HG02798 (cell line): ENCODE results near the gene KIAA1958.
"Not testable (repeated sequence)": the region's sequence is repeated elsewhere in the genome, so short reads cannot be mapped to it uniquely, and the experiment has no call there.

Source experiments
- ATAC-seq: cut with Tn5 transposase; IDR thresholded peaks from one replicate; pipeline ENCODE4 v1.9.1; 2021; ENCODE audit warnings: mild to moderate bottlenecking; ENCODE audit not compliant: unreplicated experiment, poor library complexity

The KIAA1958 gene

DNA sequence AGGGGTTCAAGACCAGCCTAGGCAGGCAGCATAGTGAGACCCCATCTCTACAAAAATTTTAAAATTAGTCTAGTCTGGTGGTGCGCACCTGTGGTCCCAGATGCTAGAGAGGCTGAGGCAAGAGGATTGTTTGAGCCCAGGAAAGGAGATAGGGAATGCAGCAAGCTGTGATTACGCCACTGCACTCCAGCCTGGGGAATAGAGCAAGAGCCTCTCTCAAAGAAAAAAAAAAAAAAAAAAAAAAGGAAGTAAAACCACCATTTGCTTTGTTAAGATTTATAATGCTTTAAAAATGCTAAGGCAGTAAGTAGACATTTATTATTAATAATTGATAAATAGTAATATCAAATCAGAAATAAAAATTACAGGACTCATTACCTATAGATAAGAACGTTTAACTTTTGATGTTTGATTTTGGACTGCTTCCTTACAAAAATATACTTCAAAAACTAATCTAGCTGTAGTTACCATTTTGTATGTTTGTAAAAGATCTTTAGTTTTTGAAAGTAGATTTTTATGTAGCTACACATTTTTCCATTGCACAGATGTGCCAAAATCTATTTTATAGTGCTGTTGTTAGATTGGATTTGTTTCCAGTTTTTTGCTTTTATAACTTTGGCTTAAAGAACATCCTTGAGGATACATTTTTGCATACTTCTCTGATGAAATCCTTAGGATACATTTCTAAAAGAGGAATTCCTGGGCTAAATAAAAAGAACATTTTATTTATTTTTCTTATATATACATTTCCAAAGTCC, 144.9 kb downstream of the KIAA1958 start:
- ATAC-seq, result no peak

DNA sequence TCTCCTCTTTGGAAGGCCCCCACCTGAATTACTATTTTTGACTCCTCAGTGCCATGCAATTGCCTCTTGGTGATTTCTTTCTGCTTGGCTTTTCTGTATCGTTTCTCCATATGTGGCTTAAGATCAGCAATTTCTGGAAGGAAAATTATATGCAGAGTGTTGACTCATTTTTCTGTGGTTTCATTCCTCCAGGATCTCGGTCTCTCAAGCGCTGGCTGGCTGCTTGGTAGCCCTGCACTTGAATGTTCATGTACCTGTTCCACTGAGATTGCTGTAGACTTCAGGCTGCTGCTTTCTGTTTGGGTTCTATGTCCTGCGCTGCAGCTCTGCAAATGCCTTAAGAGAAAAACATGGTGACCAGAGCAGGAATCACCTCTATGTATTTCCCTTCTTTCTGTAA, 153.7 kb downstream of the KIAA1958 start:
- ATAC-seq, result no peak

DNA sequence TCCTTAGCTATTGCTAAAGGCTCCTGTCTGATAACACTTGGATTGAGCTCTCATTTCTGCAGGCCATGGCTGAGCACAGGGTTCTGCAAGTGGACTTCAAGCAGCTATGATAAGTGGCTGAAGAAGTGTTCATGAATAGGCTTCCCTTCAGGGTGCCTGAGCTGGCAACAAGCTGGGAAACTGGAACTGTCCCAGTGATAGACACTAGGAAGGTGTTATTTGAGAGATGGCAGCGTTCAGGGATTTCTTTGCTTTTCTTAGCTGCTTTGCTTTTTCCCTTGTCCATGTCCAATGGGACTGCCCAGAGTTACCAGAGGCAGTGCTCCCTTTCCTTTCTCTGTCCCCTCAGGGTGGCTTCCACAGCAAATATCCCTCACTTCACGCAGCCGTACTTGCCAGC, 155.5 kb downstream of the KIAA1958 start:
- no peak for ATAC-seq

DNA sequence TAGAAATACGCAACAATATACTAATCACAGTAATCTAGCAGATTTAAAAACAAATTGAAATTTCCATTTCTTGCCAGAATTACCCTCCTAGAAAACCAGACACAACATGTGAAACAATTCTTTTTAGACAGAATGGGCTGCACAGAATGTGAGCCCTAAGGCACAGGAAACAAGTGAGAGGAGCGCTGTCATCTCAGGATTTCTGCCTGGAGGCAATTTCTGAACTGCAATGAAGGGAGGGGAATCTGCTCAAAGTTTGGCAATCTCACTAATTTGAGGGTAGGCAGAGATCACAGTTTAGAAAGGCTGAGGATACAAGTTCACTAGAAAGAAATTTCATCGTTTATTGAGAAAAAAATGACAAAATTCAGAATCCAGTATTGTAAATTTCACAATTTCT, 161.0 kb downstream of the KIAA1958 start:
- ATAC-seq, result no peak

DNA sequence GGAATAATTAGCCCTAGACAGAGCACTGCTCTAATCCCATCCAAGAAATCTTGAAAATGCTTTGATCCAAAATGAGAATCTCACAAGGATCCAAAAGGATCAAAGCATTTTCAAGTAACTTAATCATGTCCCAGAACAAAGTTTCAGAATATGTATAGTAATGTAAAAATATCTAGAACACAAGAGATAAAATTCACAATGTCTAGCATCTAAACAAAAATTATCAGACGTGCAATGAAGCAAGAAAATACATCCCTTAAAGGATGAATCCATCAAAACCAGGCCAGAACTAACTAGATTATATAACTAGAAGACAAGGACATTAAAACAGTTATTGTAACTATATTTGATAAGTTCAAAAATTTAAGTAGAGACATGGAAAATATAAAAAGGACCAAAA, 162.0 kb downstream of the KIAA1958 start:
- ATAC-seq, result no peak

DNA sequence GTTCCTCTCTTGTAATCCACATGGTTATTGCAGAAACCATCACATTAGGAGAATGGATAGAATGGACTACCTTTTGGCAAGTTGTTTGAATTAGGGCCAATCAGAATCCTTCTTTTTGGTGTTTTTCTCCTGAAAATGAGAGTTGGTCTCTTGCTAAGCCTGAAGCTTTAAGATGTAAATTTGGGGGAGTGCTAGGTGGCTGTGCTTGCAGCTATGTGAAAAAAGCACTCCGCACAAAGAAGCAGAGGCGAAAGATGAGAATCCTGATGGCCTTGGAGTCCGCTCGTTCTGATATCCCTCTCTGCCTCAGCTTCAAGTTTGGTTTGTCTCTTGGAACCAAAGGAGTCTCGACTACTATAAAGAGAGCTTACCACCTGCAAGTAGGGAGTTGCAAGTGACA, 167.7 kb downstream of the KIAA1958 start:
- no peak for ATAC-seq

DNA sequence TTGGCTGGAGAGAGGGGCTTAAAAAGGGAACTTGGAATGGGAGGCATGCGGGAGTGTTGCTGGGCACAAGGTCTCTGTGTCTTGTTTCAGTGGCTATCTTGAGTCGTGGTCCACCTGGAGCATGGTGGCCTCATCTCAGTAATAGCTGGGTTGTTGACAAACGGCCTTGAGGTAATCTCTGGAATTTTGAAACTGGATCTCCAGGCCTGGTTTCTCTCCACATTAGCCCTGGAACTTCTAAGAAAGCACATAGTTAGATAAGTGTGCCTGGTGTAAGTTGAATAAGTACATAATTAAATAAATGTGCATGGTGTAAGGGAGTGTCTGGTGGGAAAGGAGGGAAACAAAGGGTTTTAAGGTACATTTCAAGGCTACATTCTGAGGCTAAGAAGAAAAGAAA, 169.0 kb downstream of the KIAA1958 start:
- ATAC-seq, result no peak

DNA sequence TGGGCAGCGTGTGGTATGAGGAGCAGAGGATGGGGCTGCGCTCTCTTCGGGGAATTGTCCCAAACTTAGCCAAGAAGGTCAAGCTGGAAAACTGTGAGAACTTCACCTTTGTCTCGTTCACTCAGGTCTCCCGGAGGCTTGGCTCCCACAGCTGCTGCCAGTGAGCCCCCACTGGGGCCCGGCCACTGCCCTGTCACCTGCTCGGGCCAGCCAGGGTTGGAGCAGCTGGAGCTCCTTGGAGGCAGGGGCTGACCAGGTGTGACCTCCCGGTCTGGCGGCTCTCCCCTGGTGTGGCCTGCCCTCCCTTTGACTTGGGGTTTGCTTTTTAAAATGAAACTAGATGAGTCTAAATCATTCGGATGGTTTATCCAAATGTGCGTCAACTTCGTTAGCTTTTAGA, 173.3 kb downstream of the KIAA1958 start:
- no peak for ATAC-seq

DNA sequence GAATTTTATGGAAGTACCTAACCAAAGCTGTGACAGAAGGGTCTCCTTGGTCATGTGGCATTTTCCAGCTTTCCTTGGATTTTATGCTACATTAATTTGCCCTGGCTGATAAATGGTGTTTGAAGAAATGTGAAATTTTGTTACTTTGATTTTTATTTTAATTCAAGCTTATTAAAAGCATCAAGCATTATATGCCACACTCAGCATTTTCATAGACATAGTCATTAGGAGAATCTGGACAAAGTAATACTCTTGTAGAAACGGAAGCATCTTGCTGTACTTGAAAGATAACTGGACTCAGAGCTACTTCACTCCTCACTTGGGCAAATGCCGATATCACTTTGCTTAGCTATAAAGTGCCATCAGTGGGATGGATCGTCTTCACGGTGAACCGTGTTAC, 177.1 kb downstream of the KIAA1958 start:
- no peak for ATAC-seq

DNA sequence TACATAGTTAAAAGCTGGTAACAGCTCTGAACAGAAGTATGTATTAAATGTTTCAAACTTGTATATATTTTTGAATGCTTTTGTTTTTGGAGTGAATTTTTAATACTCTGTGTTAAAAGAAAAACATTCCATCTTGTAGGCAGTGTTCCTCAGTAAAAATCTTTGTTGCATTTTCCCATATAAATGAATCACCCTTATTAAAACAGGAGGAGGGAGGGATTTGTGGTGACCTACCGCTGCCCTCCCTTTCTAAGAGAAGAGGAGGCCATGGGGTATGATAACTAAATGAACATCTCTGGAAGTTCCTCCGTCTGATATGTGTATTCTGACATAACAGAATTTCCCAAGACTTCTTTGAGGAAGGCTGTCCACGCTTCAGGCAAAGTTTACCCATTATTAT, 177.9 kb downstream of the KIAA1958 start:
- ATAC-seq, result no peak

DNA sequence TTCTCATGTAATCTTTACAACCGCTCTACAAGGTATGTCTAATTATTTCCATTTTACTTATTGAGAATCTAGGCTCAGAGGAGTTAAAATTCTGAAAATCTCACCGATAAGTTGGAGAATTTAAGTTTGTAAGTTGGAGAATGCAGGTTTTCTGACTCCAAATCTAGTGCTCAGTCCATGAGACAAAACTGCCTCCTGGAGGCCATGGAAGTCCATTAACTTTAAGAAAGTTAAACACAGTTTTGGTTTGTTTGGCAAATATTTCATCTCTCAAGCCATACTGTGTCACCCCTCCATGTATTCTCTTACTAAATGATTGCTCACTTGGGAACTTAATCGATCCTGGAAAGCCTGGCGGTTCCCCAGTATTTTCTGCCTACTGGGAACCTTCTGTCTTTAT, 178.7 kb downstream of the KIAA1958 start:
- no peak for ATAC-seq

DNA sequence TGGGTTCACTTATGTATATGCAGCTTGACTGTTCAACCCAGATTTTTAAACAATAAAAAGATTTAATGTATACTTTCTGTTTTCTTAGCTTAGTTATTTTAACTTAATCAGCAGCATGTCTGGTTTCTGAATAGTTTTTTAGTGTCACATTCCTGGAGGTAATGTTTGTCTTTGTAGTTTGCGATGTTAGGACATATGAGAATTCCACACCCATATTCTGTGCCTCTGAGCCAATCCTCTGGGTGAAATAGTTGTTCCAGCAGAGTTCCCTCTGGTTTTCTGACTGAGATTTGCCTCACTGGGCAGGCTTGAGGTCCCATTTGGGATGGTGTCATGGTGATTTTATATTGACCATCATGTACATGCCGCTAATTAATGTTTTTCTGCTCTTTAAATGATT, 182.7 kb downstream of the KIAA1958 start:
- no peak for ATAC-seq

DNA sequence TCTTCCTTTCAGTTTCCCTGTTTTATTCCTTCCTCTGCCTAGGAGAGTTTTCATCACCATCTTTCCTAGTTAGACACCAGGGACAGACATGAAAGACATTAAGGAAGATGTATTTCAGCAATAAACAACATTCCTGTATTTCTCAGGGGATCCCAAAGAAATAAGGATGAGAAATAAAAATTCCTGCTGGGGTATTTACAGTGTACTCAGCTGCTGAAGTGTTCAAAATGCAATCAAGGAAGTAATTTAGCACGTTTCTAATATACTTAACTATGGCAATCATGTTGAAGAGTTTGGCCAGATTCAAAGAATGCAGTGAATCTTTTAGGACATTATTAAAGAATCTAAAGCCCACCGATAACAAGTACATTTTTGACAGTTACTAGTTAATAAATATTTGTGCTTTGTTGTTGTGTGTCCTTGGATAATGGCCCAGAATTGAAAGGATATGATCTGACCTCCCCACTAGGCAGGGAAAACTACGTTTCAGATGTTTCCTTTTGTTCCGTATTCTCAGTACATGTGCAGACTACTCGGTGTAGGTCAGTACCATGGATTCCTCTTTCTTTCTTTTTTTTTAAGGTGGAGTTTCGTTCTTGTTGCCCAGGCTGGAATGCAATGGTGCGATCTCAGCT, 184.5 kb downstream of the KIAA1958 start:
- no peak for ATAC-seq

DNA sequence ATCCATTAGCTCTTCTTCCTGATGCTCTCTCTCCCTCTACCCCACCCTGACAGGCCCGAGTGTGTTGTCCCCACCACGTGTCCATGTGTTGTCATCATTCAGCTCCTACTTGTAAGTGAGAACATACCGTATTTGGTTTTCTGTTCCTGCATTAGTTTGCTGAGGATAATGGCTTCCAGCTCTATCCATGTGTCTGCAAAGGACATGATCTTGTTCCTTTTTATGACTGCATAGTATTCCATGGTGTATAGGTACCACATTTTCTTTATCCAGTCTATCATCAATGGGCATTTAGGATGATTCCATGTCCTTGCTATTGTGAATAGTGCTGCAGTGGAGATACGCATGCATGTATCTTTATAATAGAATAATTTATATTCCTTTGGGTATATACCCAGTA, 186.6 kb downstream of the KIAA1958 start:
- ATAC-seq, result not testable (repeated sequence)

DNA sequence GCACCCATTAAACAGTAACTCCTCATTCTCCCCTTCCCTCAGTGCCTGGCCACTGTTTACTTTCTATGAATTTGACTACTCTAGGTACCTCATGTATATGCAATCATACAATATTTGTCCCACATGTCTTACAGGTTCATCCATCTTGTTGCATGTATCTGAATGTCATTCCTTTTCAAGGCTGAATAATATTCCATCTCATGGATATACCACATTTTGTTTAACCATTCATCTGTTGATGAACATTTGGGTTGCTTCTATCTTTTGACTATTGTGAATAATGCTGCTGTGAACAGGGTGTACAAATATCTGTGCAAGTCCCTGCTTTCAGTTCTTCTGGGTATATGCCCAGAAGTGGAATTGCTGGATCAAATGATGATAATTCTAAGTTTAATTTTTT, 190.4 kb downstream of the KIAA1958 start:
- no peak for ATAC-seq

DNA sequence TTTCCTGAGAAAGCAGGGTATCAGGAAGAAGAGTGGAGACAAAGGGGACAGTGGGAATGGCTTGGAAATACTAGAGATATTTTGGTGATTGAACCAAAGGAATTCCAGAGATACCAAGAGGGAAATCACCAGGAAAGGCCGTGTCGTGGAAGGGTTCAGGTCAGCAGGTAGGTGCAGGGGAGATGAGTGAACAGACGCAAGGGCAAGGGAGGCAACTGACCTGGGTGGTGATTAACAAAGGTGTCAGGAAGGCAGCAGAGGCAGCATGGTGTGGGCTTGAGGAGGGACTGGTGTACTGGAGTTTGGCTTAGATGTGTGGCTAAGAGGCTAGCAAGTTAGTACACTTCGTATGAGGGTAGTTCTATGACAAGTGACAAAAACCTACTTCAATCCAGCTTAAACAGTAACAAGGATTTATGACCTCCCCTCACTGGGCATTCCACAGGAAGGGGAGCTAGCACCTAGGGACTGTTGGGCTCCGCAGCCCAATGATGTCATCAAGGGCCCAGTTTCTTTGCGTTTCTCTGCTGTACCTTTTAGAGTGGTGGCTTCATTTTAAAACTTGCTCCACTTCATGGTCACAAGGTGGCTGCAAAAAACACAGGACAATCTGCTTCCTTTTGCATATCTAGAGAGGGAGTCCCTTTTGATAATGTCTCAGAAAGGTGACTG, 194.2 kb downstream of the KIAA1958 start:
- no peak for ATAC-seq

DNA sequence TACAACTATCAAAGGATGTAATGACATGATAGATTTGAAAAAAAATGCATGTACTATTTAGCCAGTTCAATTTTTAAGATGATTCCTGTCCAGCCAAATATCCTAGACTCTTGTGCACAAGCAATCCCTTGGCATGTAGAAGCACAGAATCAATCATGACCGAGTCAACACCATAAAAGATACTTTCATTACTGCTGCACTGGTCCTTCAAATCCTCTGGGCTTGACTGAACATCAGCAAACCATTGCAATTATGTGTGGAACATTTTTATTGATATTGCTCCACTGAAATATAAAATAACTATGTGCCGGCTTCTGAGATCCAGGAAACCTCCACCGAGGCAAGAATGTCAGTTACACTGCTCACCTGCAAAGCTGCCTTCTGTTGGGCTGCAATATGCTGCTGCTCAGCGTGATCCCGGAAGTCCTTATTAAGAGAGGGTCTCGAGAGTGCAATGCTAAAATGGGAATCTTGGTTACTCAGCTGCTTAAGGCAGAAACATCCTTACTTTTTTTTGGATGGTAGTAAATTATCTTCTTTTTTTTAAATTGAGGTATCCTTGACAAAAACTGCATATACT, 202.6 kb downstream of the KIAA1958 start:
- no peak for ATAC-seq

DNA sequence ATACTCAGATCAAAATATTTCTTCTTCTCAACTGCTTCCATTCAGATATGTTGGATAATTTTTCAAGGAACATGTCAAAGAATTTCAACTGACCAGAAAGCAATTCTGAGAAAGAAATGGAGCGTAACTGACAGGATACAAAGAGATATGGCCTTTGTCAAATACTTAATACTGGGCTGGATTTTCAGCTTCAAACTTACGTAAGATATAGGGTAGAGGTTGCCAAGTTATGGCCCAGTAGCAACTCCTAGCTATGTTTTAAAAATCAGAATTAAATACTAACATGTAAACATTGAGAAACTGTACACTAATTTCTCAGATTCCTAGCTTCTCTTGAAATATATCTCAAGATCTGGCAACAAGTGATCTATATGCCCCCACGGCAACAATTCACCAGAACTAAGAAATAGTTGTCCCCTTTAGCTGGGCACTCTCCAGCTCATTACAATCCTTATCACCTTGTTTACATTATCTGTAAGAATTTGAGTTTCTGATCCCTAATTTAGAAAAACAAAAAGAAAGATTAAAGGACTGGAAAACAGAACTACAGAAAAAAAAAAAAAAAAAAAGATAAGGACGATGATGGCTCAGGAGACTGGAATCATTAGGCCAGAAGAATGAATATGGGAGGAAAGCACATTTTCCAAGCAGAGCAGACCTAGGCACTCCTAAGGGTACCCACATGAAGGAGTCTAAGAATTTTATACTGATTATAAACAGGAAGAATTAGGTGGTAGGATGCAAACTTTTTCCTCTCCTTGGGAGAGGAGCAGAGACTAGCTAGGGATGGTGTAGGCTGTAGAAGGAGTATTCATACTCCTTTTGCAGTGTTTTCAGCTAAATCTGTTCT, 208.3 kb downstream of the KIAA1958 start:
- ATAC-seq, result no peak

DNA sequence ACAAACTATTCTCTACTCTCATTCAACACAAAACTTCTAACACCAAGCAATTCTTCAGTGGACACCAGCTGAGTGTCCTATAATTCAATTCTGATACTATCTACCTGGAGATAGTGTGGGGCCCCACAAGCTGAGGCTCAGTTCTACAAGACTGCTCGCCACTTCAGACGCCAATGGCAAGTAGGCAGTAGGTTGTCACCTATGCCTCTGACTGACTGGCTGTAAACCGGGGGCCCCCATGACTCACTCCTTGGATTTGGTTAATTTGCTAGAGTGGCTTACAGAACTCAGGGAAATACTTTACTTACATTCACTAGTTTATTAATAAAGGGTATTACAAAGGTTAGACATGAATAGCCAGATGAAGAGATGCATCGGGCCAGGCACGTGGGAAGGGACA, 209.8 kb downstream of the KIAA1958 start:
- no peak for ATAC-seq

DNA sequence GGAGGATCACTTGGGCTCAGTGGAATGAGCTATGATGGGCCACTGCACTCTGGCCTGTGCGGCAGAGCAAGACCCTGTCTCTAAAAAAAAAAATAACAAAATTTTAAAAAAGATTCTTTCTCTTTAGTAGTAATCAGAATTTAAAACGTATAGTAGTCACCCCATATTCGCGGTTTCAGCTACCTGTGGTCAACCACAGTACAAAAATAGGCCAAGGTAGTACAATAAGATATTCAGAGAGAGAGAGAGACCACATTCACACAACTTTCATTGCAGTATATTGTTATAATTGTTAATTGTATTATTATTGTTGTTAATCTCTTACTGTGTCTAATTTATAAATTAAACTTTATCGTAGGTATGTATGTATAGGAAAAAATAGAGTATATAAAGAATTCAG, 212.6 kb downstream of the KIAA1958 start:
- ATAC-seq, result peak; percentile 77
